ENCODE measurements around the gene AADACL3.

DNA sequence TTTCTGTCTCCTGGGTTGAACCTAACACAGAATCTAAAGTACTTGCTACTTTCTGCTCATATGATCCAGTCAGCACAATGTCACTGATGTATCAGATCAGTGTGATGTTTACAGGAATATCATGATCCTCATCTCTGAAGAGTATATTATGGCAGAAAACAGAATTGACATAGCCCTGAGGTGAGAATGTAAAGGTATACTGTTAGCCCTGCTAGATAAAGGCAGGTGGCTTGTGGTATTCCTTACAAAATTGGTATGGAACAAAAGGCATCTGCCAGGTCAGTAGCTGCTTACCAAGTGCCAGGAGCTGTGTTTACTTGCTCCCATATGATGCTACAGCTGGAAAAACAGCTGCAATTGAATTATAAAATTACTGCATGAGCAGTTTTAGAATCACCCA, 41.6 kb upstream of the AADACL3 start:
- TF ChIP-seq POLR2A (IDR thresholded peaks at IDR 0.05; ENCODE audit: low read depth, low read length) (no peak), POLR2AphosphoS5 (IDR thresholded peaks at IDR 0.05; ENCODE audit: low read depth, low read length) (no peak), TAF1 (IDR thresholded peaks at IDR 0.05; ENCODE audit: borderline replicate concordance, low read depth, low read length) (no peak)
